ENCODE data around the gene STK25. TPM values are rescaled to one million over a fixed set of nuclear protein-coding genes. Genes with fewer than 3 reads are reported as not detected.

STK25 gene
- total and polyA plus RNA-seq, 10 of the 15 experiments (the other 5 are each of a cell fraction or from before 2014, with no cell fraction given): 6.0 to 154 (median 89.3) TPM

DNA sequence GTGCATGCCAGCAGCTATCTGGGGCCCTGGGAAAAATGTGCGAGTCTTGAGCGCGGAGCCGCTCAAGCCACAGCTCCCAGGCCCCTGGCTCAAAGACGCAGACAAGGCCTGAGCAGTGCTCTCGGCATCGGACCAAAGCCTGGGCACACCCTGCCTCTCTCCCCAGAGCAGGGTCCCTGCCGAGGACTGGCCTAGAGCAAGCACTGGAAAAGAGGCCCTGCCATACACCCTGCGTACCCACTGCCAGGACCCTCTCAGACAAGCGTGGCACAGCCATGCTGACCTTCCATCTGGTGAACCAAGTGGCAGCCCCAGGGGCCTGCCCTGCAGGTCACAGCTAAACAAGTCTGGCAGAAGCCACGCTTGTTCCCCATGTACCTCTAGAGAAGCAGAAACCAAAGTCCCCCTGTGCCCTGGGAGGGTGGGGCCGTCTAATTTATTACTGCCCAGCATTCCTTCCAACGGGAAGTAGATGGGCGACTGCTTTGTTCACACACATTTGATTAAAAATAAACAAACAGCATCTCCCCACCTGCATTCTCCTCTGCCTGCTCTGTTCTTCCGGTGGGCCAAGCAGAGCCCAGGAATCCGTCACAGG lies 14.0 kb downstream of the STK25 start:
- ChIA-PET CTCF (no interaction called here), SMC1A (ENCODE audit: uncharacterized antibody, unreplicated experiment) (no interaction called here), POLR2A (no interaction called here), RAD21 (ENCODE audit: unreplicated experiment) (no interaction called here)
- no peak overlapping the region for H3K4me3 ChIP-seq
- no peaks in the 10 kb centered on the region for H3K4me1 ChIP-seq (ENCODE audit: control insufficient read depth, insufficient read depth, low read length)
- no peak overlapping the region for H3K4me2 ChIP-seq (ENCODE audit: control insufficient read depth, insufficient read depth)
- H3K27me3 ChIP-seq (replicated peaks in 1 of 2; ENCODE audit: control insufficient read depth in 2 of 2, insufficient read depth in 2 of 2, low read length in 1 of 2): no peaks in the 10 kb centered on the region
- no peak overlapping the region for H2AFZ ChIP-seq (ENCODE audit: control insufficient read depth, low read depth, low read length)
- no peak for ATAC-seq
- H3K9me3 ChIP-seq (replicated peaks; ENCODE audit: control insufficient read depth, insufficient read depth, low read length): no peaks in the 10 kb centered on the region
- in situ Hi-C loops (cut with MboI): no loop called here
- no peak for FAIRE-seq
- TF ChIP-seq, protein P1, sequence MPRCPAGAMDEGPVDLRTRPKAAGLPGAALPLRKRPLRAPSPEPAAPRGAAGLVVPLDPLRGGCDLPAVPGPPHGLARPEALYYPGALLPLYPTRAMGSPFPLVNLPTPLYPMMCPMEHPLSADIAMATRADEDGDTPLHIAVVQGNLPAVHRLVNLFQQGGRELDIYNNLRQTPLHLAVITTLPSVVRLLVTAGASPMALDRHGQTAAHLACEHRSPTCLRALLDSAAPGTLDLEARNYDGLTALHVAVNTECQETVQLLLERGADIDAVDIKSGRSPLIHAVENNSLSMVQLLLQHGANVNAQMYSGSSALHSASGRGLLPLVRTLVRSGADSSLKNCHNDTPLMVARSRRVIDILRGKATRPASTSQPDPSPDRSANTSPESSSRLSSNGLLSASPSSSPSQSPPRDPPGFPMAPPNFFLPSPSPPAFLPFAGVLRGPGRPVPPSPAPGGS (IDR thresholded peaks at IDR 0.05; ENCODE audit: borderline replicate concordance, insufficient read depth, low read depth, low read length, poor library complexity, severe bottlenecking): peak; percentile 45
- no peak for TF ChIP-seq RUNX3 (IDR thresholded peaks at IDR 0.05; ENCODE audit: low read length)
- peaks cover 0 to 13% of the 10 kb centered on the region in 2 experiments; a peak in 3 of 4 replicates for H3K36me3 ChIP-seq (ENCODE audit: control insufficient read depth in 2 of 2, insufficient read depth in 2 of 2, low read length in 1 of 2)
- no peaks in the 10 kb centered on the region for H3K79me2 ChIP-seq (ENCODE audit: control insufficient read depth, insufficient read depth, low read length)
- no TSS peak for BruUV-seq (replicated peaks)
- no peak overlapping the region for H3K9ac ChIP-seq (ENCODE audit: control insufficient read depth, insufficient read depth, low read length)
- H3K27ac ChIP-seq (ENCODE audit: control insufficient read depth, insufficient read depth): no peak overlapping the region
- intact Hi-C loops (cut with micrococcal nuclease; ENCODE audit: unreplicated experiment): no loop called here
- H4K20me1 ChIP-seq (ENCODE audit: control insufficient read depth, insufficient read depth): no peaks in the 10 kb centered on the region
- no peak for DNase-seq (ENCODE audit: low read depth, low spot score)
- WGBS (ENCODE audit: insufficient coverage, insufficient replicate concordance, low lambda C conversion rate, missing lambda C conversion rate): 91% methylated on average over 16 of the region's 16 CpGs

DNA sequence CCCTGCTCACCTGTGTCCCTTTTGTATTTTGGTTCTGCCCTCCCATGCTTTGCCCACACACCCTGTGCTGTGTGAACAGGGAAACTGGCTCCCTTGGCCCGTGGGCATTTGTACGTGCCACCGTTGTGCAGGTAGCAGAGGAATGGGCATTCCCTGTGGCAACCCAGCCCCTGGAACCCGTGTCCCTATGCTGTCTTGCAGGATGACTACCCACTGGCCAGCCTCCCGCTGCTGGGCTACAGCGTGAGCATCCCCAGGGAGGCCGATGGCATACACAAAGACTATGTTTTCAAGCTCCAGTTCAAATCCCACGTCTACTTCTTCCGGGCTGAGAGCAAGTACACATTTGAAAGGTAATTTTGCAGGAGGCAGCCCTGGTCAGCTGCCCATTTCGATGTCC lies 15.3 kb downstream of the STK25 start:
- Histone ChIP-seq H3K36me3 (ENCODE audit: control insufficient read depth in 2 of 2, insufficient read depth in 2 of 2, low read length in 1 of 2) (peaks cover 0 to 12% of the 10 kb centered on the region in 2 experiments; a peak in 3 of 4 replicates), H2AFZ (ENCODE audit: control insufficient read depth, low read depth, low read length) (no peak overlapping the region), H4K20me1 (ENCODE audit: control insufficient read depth, insufficient read depth) (no peaks in the 10 kb centered on the region), H3K27ac (ENCODE audit: control insufficient read depth, insufficient read depth) (no peak overlapping the region), H3K4me3 (no peak overlapping the region), H3K27me3 (replicated peaks in 1 of 2; ENCODE audit: control insufficient read depth in 2 of 2, insufficient read depth in 2 of 2, low read length in 1 of 2) (no peaks in the 10 kb centered on the region), H3K9ac (ENCODE audit: control insufficient read depth, insufficient read depth, low read length) (no peak overlapping the region), H3K9me3 (replicated peaks; ENCODE audit: control insufficient read depth, insufficient read depth, low read length) (no peaks in the 10 kb centered on the region), H3K4me2 (ENCODE audit: control insufficient read depth, insufficient read depth) (no peak overlapping the region), H3K4me1 (ENCODE audit: control insufficient read depth, insufficient read depth, low read length) (no peaks in the 10 kb centered on the region), H3K79me2 (ENCODE audit: control insufficient read depth, insufficient read depth, low read length) (no peaks in the 10 kb centered on the region)
- ChIA-PET POLR2A (no interaction called here), RAD21 (ENCODE audit: unreplicated experiment) (no interaction called here), CTCF (no interaction called here), SMC1A (ENCODE audit: uncharacterized antibody, unreplicated experiment) (no interaction called here)
- DNase-seq (ENCODE audit: low read depth, low spot score) (no peak), FAIRE-seq (no peak), ATAC-seq (no peak)
- TF ChIP-seq MYB (IDR thresholded peaks at IDR 0.05; ENCODE audit: borderline replicate concordance, low read depth, low read length) (no peak), POLR2A (IDR thresholded peaks at IDR 0.05; ENCODE audit: low read depth, low read length) (0 out of 2 replicates have a peak, but pooled peaks have one; percentile 17)
- in situ Hi-C loops (cut with MboI): no loop called here
- intact Hi-C loops (cut with micrococcal nuclease; ENCODE audit: unreplicated experiment): no loop called here
- BruUV-seq (replicated peaks): no TSS peak
- WGBS (ENCODE audit: insufficient coverage, insufficient replicate concordance, low lambda C conversion rate, missing lambda C conversion rate): 88% methylated on average over 9 of the region's 10 CpGs
